ENCODE data around the gene ZBTB20. TPM values are rescaled to one million over a fixed set of nuclear protein-coding genes. Genes with fewer than 3 reads are reported as not detected.

Gene ZBTB20
- polyA plus RNA-seq, 1 of the 3 experiments (the other 2 are of a cell fraction) = 0.43 TPM

GRCh38 chr3:114856835-114857234 is 290.3 kb downstream of the ZBTB20 start:
- Histone ChIP-seq H3K4me3 (ENCODE audit: low read depth in 2 of 2, low read length in 1 of 2) (no peak overlapping the region), H3K4me1 (ENCODE audit: control insufficient read depth in 1 of 2, insufficient read depth in 2 of 2, low read depth in 1 of 2, low read length in 1 of 2) (peaks cover 0 to 11% of the 10 kb centered on the region in 2 experiments; a peak in 2 of 4 replicates), H2AFZ (ENCODE audit: low read depth) (no peak overlapping the region), H3K27me3 (ENCODE audit: insufficient read depth) (no peaks in the 10 kb centered on the region), H3K9ac (no peak overlapping the region), H4K20me1 (ENCODE audit: insufficient read depth) (no peaks in the 10 kb centered on the region), H3K4me2 (no peak overlapping the region), H3K79me2 (ENCODE audit: insufficient read depth) (no peaks in the 10 kb centered on the region; the same call in 1 of the 2 replicates), H3K27ac (ENCODE audit: low read depth in 2 of 2, low read length in 1 of 2) (peak overlapping the region in 1 of 2 experiments; percentile 9; a peak in 1 of 4 replicates), H3F3A (replicated peaks; ENCODE audit: insufficient read depth) (no peaks in the 10 kb centered on the region), H3K9me3 (no peaks in the 10 kb centered on the region), H3K9me2 (no peaks in the 10 kb centered on the region), H3K36me3 (replicated peaks in 1 of 2; ENCODE audit: control insufficient read depth in 1 of 2, insufficient read depth in 2 of 2, low read length in 1 of 2) (no peaks in the 10 kb centered on the region)
- POLR2A ChIA-PET = no interaction called here
- CTCF ChIA-PET = interaction anchor here (0.8 to 1.8 kb wide), 3 partner anchors 11 to 30 kb away, joined by 3 to 7 read pairs (median 4); no protein-coding TSS in a partner anchor
- no peak for DNase-seq
- WGBS (ENCODE audit: low lambda C conversion rate) = 71% methylated on average over 1 of the region's 1 CpG
- no peak for TF ChIP-seq CTCF (IDR thresholded peaks at IDR 0.05)
- TF ChIP-seq, protein P1, sequence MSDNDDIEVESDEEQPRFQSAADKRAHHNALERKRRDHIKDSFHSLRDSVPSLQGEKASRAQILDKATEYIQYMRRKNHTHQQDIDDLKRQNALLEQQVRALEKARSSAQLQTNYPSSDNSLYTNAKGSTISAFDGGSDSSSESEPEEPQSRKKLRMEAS (IDR thresholded peaks at IDR 0.05; ENCODE audit: low read depth) = no peak
- TF ChIP-seq NFIC (IDR thresholded peaks at IDR 0.05; ENCODE audit: borderline replicate concordance) = no peak
- TF ChIP-seq ZBTB33 (IDR thresholded peaks at IDR 0.05; ENCODE audit: borderline replicate concordance, low read depth) = no peak
- TF ChIP-seq RCOR1 (IDR thresholded peaks at IDR 0.05; ENCODE audit: low read length) = no peak
- no peak for TF ChIP-seq FOXM1 (IDR thresholded peaks at IDR 0.05; ENCODE audit: low read depth)
- no peak for TF ChIP-seq RXRA (IDR thresholded peaks at IDR 0.05; ENCODE audit: borderline replicate concordance, low read depth)
- no peak for TF ChIP-seq MEF2A (IDR thresholded peaks at IDR 0.05; ENCODE audit: borderline replicate concordance, low read depth)
- no peak for TF ChIP-seq ELF1 (IDR thresholded peaks at IDR 0.05)
- no peak for TF ChIP-seq SMC3 (IDR thresholded peaks at IDR 0.05; ENCODE audit: low read depth, low read length)

- H3K4me1 ChIP-seq (ENCODE audit: control insufficient read depth in 1 of 2, insufficient read depth in 2 of 2, low read depth in 1 of 2, low read length in 1 of 2) = peaks cover 0 to 13% of the 10 kb centered on the region in 2 experiments; a peak in 2 of 4 replicates
- H3K4me3 ChIP-seq (ENCODE audit: low read depth in 2 of 2, low read length in 1 of 2) = no peak overlapping the region
- DNase-seq = no peak
- H3K79me2 ChIP-seq (ENCODE audit: insufficient read depth) = no peaks in the 10 kb centered on the region; the same call in 1 of the 2 replicates
- H3K27me3 ChIP-seq (ENCODE audit: insufficient read depth) = no peaks in the 10 kb centered on the region
- H2AFZ ChIP-seq (ENCODE audit: low read depth) = no peak overlapping the region
- no peaks in the 10 kb centered on the region for H3K9me2 ChIP-seq
- TF ChIP-seq ELF1 (IDR thresholded peaks at IDR 0.05) = no peak
- TF ChIP-seq EZH2phosphoT487 (IDR thresholded peaks at IDR 0.05; ENCODE audit: borderline replicate concordance, low read depth) = no peak
- TF ChIP-seq GABPA (IDR thresholded peaks at IDR 0.05; ENCODE audit: low read depth) = no peak
- no peak for TF ChIP-seq NRF1 (IDR thresholded peaks at IDR 0.05; ENCODE audit: low read depth, low read length)
- no peak for TF ChIP-seq YY1 (IDR thresholded peaks at IDR 0.05; ENCODE audit: low read depth)
- no peak for TF ChIP-seq FOXM1 (IDR thresholded peaks at IDR 0.05; ENCODE audit: low read depth)
- no peak for TF ChIP-seq RFX5 (IDR thresholded peaks at IDR 0.05; ENCODE audit: low read length)
- no peak for TF ChIP-seq RAD21 (IDR thresholded peaks at IDR 0.05; ENCODE audit: low read length)
- TF ChIP-seq POLR2AphosphoS5 (IDR thresholded peaks at IDR 0.05; ENCODE audit: low read depth, low read length) = no peak
- no peak for TF ChIP-seq TAF1 (IDR thresholded peaks at IDR 0.05; ENCODE audit: borderline replicate concordance, low read depth, low read length)
- no peak for TF ChIP-seq NFIC (IDR thresholded peaks at IDR 0.05; ENCODE audit: borderline replicate concordance)
- no peak for TF ChIP-seq CTCF (IDR thresholded peaks at IDR 0.05)
- TF ChIP-seq TEAD4 (IDR thresholded peaks at IDR 0.05; ENCODE audit: borderline replicate concordance, insufficient read depth) = no peak
- H3F3A ChIP-seq (replicated peaks; ENCODE audit: insufficient read depth) = no peaks in the 10 kb centered on the region
- H3K9me3 ChIP-seq = no peaks in the 10 kb centered on the region
- H4K20me1 ChIP-seq (ENCODE audit: insufficient read depth) = no peaks in the 10 kb centered on the region
- CTCF ChIA-PET = interaction anchor here (1.8 kb wide), 1 partner anchor 12 kb away, joined by 7 read pairs; no protein-coding TSS in a partner anchor
- H3K27ac ChIP-seq (ENCODE audit: low read depth in 2 of 2, low read length in 1 of 2) = peak overlapping the region in 1 of 2 experiments; percentile 53; a peak in 1 of 4 replicates
- no peak overlapping the region for H3K4me2 ChIP-seq
- POLR2A ChIA-PET = no interaction called here
- 89% methylated on average over 5 of the region's 5 CpGs for WGBS (ENCODE audit: low lambda C conversion rate)
- no peaks in the 10 kb centered on the region for H3K36me3 ChIP-seq (replicated peaks in 1 of 2; ENCODE audit: control insufficient read depth in 1 of 2, insufficient read depth in 2 of 2, low read length in 1 of 2)
- no peak overlapping the region for H3K9ac ChIP-seq
These were observed 291.2 kb downstream of the ZBTB20 start for GRCh38 chr3:114855839-114856238.

Data from SK-N-SH (cell line).